Activated T-helper 2 cell treated with anti-CD3 and anti-CD28 coated beads, Interferon-gamma antibody, Interleukin-2, Interleukin-4, amounts not matched to agents 10 μg/mL and 5 μg/mL and 100 μg/mL, durations not matched to agents 14 hours and 24 hours and 36 hours (primary cell): ENCODE data around the gene KCTD16. TPM values are rescaled to one million over a fixed set of nuclear protein-coding genes. Genes with fewer than 3 reads are reported as not detected.

Source experiments
- DNase-seq: peaks from one replicate; pipeline ENCODE4 v3.0.0; 2021; ENCODE audit warnings: low spot score
- H3K27ac Mint-ChIP-seq: one replicate; pipeline ENCODE4 v1.8.0; 2021; ENCODE audit warnings: mixed read lengths
- H3K27me3 Mint-ChIP-seq: one replicate; pipeline ENCODE4 v1.8.0; 2021; ENCODE audit warnings: low read depth, mixed read lengths
- H3K36me3 Mint-ChIP-seq: one replicate; pipeline ENCODE4 v1.8.0; 2021; ENCODE audit warnings: low read depth, mixed read lengths
- H3K4me1 Mint-ChIP-seq: one replicate; pipeline ENCODE4 v1.8.0; 2021; ENCODE audit warnings: low read depth, mixed read lengths
- H3K4me3 Mint-ChIP-seq: one replicate; pipeline ENCODE4 v1.8.0; 2021; ENCODE audit warnings: low read depth, mild to moderate bottlenecking, moderate library complexity, mixed read lengths
- H3K9me3 Mint-ChIP-seq: one replicate; pipeline ENCODE4 v1.8.0; 2021; ENCODE audit warnings: mixed read lengths
- intact Hi-C: fragments of 100-400 bp; cut with micrococcal nuclease; formaldehyde crosslinking; loops from one replicate; pipeline ENCODE4 v1.15.1; 2023
- total RNA-seq: library from RNA; stranded (reverse); gene quantifications from 2 replicates; pipeline ENCODE4 v1.2.3, GENCODE V29; 2022

KCTD16 gene
- total RNA-seq, 1 donor from 2014 or later: not detected

DNA sequence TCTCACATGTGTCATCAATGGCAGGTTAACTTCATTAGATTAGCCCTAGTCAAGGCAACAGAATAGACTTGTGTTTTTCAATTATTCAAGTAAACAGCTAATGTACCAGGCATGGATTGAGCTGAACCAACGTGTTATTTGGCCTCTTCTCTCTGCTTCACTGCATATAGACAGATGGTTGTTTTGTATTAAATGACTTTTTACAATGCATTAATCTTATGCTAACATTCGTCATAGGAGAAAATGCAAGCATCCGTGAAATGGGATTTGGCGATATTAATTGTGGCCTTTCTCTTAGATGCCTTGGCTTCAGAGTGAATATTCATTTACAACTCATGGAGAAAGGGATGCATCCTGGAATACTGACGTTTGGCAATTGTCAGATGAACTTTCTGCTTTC lies 208.0 kb downstream of the KCTD16 start:
- Mint-ChIP-seq H3K36me3 (no peaks in the 10 kb centered on the region), H3K27ac (no peak overlapping the region), H3K4me1 (no peaks in the 10 kb centered on the region), H3K9me3 (no peaks in the 10 kb centered on the region), H3K4me3 (no peak overlapping the region), H3K27me3 (no peaks in the 10 kb centered on the region)
- intact Hi-C loops: no loop called here
- DNase-seq: no peak

DNA sequence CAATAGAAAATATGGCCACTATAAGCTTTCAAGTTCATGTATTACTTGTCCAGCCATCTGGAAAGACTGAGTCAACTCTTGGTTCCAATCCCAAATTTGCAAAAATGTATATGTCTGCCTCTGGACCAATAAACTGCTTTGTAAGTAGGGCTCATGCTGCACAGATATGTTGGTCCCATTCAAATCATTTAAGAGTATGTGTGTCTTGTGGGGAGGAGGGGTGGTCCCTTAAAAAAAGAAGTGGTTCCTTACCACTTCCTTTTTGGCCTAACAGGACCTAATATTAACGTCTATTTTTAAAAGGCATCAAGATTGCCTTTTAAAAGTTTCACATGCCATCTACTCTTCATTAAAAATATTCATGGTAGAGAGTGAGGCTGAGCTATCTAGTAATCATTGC lies 214.9 kb downstream of the KCTD16 start:
- intact Hi-C loops: no loop called here

DNA sequence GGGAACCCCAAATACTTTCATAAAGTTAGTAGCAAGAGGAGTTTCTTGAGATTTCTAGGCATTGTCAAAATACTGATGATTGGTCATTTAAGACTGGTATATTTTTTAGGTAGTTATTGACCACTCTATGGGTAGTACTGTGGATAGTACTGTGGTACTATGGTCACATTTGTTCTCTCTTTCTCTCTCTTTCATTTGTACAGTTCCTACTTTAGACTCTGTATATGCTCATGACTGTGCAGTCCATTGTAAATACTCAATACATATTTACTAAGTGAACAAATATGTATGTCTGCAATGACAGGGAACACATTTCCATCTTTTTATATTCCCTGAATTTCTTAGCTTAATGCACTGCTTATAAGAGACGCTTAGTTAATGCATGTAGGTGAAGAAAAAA lies 215.6 kb downstream of the KCTD16 start:
- intact Hi-C loops: no loop called here
- no peak for DNase-seq
- no peak overlapping the region for H3K27ac Mint-ChIP-seq
- no peaks in the 10 kb centered on the region for H3K27me3 Mint-ChIP-seq
- H3K9me3 Mint-ChIP-seq: no peaks in the 10 kb centered on the region
- H3K4me3 Mint-ChIP-seq: no peak overlapping the region
- H3K36me3 Mint-ChIP-seq: no peaks in the 10 kb centered on the region
- H3K4me1 Mint-ChIP-seq: no peaks in the 10 kb centered on the region

More for the DNA sequence above, 214.9 kb downstream of the KCTD16 start:
- Mint-ChIP-seq H3K27ac (no peak overlapping the region), H3K36me3 (no peaks in the 10 kb centered on the region), H3K4me3 (no peak overlapping the region), H3K27me3 (no peaks in the 10 kb centered on the region), H3K4me1 (no peaks in the 10 kb centered on the region), H3K9me3 (no peaks in the 10 kb centered on the region)
- no peak for DNase-seq

- no peaks in the 10 kb centered on the region for H3K4me1 Mint-ChIP-seq
- no peaks in the 10 kb centered on the region for H3K9me3 Mint-ChIP-seq
- intact Hi-C loops: no loop called here
- H3K27ac Mint-ChIP-seq: no peak overlapping the region
- H3K36me3 Mint-ChIP-seq: no peaks in the 10 kb centered on the region
- no peaks in the 10 kb centered on the region for H3K27me3 Mint-ChIP-seq
- no peak for DNase-seq
- no peak overlapping the region for H3K4me3 Mint-ChIP-seq
Measured at GRCh38 chr5:144390133-144390532, 219.5 kb downstream of the KCTD16 start.

DNA sequence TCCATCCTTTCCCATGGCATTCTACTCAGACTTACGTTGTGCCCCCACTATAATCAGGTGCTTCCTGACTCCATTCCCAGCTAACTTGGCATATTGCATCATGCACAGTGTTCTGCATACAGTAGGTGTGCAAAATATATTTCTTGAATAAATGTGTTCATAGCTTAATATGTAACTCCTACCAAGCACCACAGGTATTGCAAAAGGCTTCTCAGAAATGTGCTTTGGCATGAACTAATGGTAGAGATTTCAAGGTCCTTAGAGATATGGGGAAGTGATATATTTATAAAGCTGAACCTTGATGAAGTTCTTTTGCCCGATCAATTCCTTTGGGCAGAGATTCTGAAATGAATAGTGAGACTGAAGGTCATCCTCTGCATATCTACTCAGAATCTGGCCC lies 220.4 kb downstream of the KCTD16 start:
- no peaks in the 10 kb centered on the region for H3K9me3 Mint-ChIP-seq
- DNase-seq: no peak
- no peak overlapping the region for H3K4me3 Mint-ChIP-seq
- H3K4me1 Mint-ChIP-seq: no peaks in the 10 kb centered on the region
- no peaks in the 10 kb centered on the region for H3K27me3 Mint-ChIP-seq
- no peak overlapping the region for H3K27ac Mint-ChIP-seq
- H3K36me3 Mint-ChIP-seq: no peaks in the 10 kb centered on the region
- intact Hi-C loops: no loop called here

DNA sequence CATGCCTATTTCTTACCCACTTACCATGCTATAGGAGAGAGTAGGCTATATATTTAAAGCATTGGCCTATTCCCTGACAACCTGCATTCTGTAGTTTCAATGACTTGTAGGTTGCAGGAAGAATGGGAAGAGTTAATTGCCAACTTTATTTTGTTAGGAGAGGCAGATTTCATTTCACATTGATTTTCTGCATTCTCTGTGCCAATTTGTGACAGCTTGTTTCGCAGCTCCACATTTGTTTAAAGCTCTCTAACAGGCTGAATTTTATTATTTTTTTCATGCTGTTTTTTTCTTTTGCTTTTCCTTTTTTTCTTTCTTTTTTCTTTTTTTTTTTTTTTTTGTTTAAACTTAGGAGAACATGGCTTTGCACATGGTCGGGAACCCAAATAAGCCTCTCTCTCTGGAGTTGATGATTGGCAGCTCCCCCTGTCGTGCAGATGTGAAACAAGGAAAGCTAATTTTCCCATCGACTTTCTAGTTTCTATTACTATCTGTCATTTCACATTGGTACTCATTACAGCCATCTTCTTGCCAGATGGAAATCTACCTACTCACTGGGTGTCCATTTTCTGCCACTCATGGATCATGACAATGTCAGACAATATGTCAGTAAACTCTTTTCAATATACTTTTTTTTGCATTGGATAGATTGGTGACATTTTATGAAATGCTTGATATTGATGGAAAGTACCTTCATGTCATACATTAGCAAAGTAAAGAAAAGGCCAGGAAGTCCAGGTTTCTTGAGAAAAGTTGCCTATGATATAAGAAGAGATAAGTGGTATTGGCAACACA lies 223.2 kb downstream of the KCTD16 start:
- Mint-ChIP-seq H3K9me3 (no peaks in the 10 kb centered on the region), H3K4me1 (no peaks in the 10 kb centered on the region), H3K27ac (no peak overlapping the region), H3K36me3 (no peaks in the 10 kb centered on the region), H3K4me3 (no peak overlapping the region), H3K27me3 (no peaks in the 10 kb centered on the region)
- intact Hi-C loops: no loop called here
- DNase-seq: no peak

DNA sequence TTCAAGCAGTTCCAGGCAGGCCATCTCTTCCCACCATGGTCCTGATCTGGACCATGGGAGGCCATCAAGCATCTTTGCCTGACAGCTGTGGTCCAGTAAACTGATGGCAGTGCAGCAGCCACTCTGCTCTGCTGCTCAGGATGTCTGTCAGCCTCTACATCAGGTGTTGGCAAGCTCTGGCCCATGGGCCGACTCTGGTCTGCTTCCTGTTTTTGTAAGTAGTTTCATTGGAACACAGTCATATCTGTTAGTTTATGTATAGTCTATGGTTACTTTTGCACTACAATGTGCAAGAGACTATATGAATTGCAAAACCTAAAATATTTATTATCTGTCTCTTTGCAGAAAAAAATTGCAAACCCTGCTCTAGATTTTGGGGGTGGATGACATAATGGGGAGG lies 225.0 kb downstream of the KCTD16 start:
- Mint-ChIP-seq H3K27me3 (no peaks in the 10 kb centered on the region), H3K36me3 (no peaks in the 10 kb centered on the region), H3K27ac (no peak overlapping the region), H3K4me3 (no peak overlapping the region), H3K4me1 (no peaks in the 10 kb centered on the region), H3K9me3 (no peaks in the 10 kb centered on the region)
- intact Hi-C loops: no loop called here
- no peak for DNase-seq

- Mint-ChIP-seq H3K4me3 (no peak overlapping the region), H3K36me3 (no peaks in the 10 kb centered on the region), H3K9me3 (no peaks in the 10 kb centered on the region), H3K27ac (no peak overlapping the region), H3K27me3 (no peaks in the 10 kb centered on the region), H3K4me1 (no peaks in the 10 kb centered on the region)
- no peak for DNase-seq
- intact Hi-C loops: no loop called here
Measured at GRCh38 chr5:144403058-144403457, 232.4 kb downstream of the KCTD16 start.

- intact Hi-C loops: no loop called here
- H3K27me3 Mint-ChIP-seq: no peaks in the 10 kb centered on the region
- DNase-seq: no peak
Measured at GRCh38 chr5:144403817-144404420, 233.2 kb downstream of the KCTD16 start.

GRCh38 chr5:144404672-144405071 lies 234.0 kb downstream of the KCTD16 start:
- DNase-seq: no peak
- no peaks in the 10 kb centered on the region for H3K4me1 Mint-ChIP-seq
- intact Hi-C loops: no loop called here

More at GRCh38 chr5:144403817-144404420, 233.2 kb downstream of the KCTD16 start:
- Mint-ChIP-seq H3K4me1 (no peaks in the 10 kb centered on the region), H3K36me3 (no peaks in the 10 kb centered on the region), H3K27ac (no peak overlapping the region), H3K4me3 (no peak overlapping the region), H3K9me3 (peaks cover 4% of the 10 kb centered on the region)

DNA sequence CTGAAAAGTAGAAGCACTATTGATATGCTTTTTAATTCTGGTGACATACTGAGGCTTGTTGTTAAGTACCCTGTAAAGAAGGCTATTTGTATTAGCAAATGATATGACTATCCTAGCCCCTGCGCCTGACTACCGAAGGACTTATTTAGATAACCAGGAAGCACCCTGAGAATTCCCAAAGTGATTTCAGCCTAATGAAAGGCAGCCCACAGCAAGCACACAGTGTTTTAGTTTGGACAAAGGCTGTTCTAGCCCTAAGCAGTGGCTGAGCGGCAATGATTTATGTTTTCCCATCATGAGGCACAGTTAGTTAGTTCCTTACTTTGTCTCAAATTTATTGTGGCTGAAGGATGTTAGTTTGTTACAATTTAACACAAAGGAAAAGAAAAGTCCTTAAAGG lies 235.3 kb downstream of the KCTD16 start:
- intact Hi-C loops: no loop called here
- no peak overlapping the region for H3K4me3 Mint-ChIP-seq
- no peaks in the 10 kb centered on the region for H3K36me3 Mint-ChIP-seq

More at GRCh38 chr5:144404672-144405071, 234.0 kb downstream of the KCTD16 start:
- Mint-ChIP-seq H3K36me3 (no peaks in the 10 kb centered on the region), H3K27ac (no peak overlapping the region), H3K27me3 (no peaks in the 10 kb centered on the region), H3K4me3 (no peak overlapping the region), H3K9me3 (peaks cover 4% of the 10 kb centered on the region)

DNA sequence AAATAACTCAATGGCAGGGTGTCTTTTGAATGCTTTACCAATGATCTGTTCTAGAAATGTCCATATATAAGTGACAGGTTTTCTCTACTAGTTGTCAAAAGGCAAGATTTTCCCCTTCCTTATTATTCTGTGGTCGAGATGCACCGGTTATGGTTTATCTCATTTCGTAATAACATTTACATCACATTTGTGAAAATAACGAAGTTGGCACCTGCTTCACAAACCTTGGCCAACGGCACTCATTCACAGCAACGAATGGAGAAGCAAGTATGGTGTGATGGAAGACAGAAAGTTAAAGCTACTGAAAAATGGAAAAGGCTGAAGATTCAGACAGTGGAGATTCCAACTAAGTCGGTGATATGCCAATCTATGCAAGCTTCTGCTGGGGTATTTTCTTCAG lies 235.8 kb downstream of the KCTD16 start:
- no peak overlapping the region for H3K27ac Mint-ChIP-seq
- H3K27me3 Mint-ChIP-seq: no peaks in the 10 kb centered on the region
- peaks cover 4% of the 10 kb centered on the region for H3K9me3 Mint-ChIP-seq
- no peaks in the 10 kb centered on the region for H3K36me3 Mint-ChIP-seq
- intact Hi-C loops: no loop called here
- no peak overlapping the region for H3K4me3 Mint-ChIP-seq
- DNase-seq: no peak
- H3K4me1 Mint-ChIP-seq: no peaks in the 10 kb centered on the region

More for the DNA sequence above, 235.3 kb downstream of the KCTD16 start:
- Mint-ChIP-seq H3K4me1 (no peaks in the 10 kb centered on the region), H3K9me3 (peaks cover 4% of the 10 kb centered on the region), H3K27ac (no peak overlapping the region), H3K27me3 (no peaks in the 10 kb centered on the region)
- DNase-seq: no peak

- intact Hi-C loops: no loop called here
- Mint-ChIP-seq H3K4me3 (no peak overlapping the region), H3K27ac (no peak overlapping the region), H3K9me3 (no peaks in the 10 kb centered on the region), H3K27me3 (no peaks in the 10 kb centered on the region), H3K4me1 (no peaks in the 10 kb centered on the region), H3K36me3 (no peaks in the 10 kb centered on the region)
- no peak for DNase-seq
Measured at GRCh38 chr5:144414202-144415029, 243.7 kb downstream of the KCTD16 start.
